GM18520 (cell line): ENCODE measurements around the gene KRTAP22-2.

Experiments used
- ATAC-seq: cut with Tn5 transposase; IDR thresholded peaks from one replicate; pipeline ENCODE4 v1.9.1; 2021; ENCODE audit not compliant: unreplicated experiment

KRTAP22-2 gene

DNA sequence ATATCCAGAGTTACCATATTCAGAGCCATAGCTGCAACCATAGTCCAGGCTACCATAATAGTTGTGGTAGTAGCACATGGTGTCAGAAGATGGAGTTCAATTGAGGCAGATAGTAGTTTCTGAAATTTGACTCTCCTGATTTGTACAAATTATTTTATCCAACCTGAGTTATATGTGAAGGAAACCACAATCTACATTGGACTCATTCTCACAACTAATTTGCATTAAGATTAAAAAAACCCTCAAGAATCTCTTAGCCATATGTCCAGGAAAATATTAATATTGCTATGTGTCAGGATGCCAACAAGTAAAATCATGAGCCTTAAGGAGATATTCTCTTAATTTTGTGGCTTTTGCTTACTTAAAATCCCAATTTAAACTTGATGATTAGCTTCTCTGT, at the start of gene KRTAP22-2:
Gene KRTAP22-2, minus strand, starts transcription at position 101 of the 400 bp plus-strand sequence.
- no peak for ATAC-seq

DNA sequence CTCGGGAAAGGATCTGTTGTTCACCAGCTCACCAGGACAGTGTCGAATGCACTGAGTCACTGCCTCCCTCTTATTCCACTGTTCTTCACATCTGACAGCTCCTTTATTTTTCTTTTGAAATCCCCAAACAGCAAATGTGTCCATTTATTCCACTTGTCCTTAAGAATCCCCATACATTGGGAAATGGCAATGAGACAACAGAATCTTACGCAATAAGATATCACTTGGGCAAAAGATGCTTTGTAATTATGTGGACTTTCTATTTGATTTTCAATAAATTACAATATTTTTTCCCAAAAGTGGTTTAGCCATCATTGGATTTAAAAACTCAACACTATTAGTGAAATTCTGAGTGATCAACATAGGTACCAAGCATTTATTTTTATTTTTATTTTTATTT, 48.5 kb upstream of the KRTAP22-2 start:
- ATAC-seq, result no peak

DNA sequence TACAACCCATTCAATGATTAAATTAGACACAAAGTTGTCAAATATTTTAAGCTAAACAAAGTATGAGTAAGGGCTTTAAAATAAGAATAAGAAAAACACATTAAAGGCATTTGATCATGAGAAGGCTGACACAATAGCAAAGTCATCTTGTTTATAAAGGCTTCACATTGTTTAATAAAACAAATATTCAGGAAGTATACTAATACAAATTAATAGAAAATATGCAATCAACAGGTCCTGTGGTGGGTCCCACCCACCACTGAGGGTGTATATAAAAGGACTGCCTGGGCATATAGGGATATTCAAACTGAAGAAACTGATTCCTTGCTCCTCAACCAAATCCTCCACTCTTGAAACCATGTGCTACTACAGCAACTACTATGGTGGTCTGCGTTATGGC, 44.7 kb upstream of the KRTAP22-2 start, which contains the start of gene KRTAP20-2:
Gene KRTAP20-2, plus strand, starts transcription at position 301 of the 400 bp plus-strand sequence. Its CDS starts 58 bp downstream, at position 359.
- ATAC-seq, result no peak

DNA sequence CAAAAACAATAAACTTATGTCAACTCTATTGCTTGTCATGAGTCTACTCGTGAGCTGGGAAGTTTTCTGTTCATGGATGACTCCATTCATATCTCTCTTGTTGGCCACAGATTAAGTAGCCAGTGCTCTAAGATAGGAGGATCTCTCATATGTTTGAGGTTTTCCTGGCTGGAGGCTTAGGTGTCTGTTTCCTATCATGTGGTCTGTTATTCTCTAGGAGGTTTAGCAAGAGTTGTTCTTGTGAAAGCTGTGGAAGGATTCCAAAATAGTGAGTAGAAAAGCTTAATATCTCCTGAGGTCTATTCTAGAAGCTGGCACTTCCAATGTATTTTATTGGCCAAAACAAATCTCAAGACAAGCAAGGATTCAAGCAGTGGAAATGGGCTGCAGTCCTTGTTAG, 39.0 kb upstream of the KRTAP22-2 start:
- no peak for ATAC-seq

DNA sequence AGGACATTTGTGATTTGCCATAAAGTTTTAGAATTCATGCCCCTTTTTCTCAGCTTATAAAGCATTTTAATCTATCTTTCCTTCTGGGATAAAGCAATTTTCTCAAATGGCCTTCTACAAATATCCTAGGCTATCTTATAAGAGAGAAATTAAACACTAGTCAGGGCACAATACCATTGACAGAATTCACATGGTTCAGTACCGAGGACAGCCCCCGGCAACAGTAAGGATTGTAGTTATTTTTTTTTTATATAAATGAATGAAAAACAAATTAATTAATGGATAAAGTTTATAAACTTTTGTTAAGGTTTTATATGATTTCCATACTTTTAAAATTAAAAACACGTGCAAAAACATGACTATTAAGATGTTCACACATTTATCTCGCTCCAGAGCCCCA, 37.9 kb upstream of the KRTAP22-2 start:
- ATAC-seq, result no peak

DNA sequence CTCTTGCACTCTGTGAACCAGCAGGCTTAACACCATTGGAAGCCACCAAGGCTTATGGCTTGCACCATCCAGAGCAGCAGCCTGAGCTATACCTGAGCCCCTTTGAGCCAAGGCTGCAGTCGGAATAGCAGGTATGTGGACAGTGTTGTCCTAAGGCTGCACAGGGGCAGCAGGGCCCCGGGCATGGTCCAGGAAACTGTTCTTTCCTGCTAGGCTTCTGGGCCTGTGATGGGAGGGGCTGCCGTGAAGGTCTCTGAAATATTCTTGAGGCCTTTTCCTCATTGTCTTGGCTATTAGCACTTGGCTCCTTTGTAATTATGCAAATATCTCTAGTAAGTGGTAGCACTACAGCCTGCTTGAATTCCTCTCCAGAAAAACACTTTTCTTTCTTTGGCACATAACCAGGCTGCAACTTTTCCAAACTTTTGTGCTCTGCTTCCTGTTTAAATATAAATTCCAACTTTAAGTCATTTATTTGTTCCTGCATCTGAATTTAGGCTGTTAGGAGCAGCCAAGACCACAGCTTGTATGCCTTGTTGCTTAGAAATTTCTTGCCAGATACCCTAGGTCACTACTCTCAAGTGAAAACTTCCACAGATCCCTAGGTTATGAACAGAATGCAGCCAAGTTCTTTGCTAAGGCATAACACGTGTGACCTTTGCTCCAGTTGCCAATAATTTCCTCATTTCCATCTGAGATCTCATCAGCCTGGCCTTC, 35.4 kb upstream of the KRTAP22-2 start:
- ATAC-seq, result no peak

DNA sequence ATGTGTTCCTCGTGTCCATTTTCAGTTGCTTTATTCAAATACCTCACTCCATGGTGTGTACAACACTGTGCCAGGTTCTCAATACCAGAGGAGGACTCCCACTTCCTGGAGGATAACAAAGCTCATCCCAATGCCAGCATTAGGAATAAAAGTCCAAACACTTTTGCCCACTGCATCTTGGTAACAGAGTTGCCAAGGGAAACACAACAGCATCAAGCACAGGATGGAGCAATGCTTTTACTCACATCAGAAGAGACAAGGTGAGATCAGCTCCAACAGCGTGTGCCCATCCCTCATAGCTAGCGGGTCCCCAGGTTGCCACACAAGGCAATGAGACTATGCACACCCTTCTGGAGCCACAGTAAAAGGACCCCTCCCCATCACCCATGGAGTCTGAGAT, 33.2 kb upstream of the KRTAP22-2 start:
- no peak for ATAC-seq

DNA sequence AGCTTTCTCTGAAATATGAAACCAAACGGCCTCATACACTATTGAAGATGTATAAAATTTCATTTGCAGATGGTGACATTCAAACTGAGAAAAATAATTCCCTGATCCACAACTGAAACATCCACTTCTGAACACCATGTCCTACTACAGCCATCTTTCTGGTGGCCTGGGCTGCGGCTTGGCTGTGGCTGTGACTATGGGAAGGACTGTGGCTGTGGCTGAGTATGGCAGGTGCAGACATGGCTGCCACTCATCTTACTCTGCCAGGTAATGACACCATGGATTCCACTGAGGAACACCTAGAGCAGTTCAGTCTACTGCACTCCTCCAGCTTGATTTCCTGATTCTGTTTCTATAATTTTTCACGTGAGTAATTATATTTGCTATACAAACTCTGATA, 30.3 kb upstream of the KRTAP22-2 start, which contains the start of gene KRTAP20-4:
Gene KRTAP20-4, plus strand, starts transcription at position 106 of the 400 bp plus-strand sequence.
- no peak for ATAC-seq

DNA sequence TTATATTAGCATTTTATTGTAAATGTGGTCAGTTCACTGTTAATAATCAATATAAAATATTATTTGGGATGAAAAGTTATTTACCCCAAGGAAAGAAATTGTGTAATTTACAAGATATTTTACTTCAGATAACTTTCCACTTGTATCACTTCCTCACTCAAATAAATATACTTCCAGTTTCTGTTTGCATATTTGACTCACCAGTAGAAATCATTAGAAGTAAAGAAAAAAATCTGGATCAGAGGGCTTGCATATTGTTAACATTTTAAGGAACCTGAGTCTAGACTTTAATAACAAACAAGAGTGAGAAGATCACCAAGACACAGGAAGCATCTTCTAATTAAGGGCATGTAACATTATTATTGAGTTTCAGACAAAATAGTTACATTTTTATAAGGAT, 29.9 kb upstream of the KRTAP22-2 start:
- no peak for ATAC-seq

DNA sequence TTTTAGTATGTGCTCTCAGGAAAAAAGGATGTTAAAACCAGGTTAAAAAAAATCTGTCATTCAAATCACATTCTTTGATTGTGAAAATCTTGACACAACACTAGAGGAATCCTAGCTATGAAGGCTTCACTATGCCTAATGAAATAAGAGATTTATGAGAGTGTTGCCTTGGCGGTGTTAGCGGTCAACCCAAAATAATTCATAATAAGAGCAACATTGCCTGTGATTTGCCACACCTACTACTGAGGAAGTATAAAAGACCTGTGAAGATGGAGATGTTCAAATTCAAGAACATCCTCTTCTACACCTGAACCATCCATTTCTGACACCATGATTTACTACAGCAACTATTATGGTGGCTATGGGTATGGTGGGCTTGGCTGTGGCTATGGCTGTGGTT, 25.9 kb upstream of the KRTAP22-2 start, which contains the start of gene KRTAP20-1:
Gene KRTAP20-1, plus strand, starts transcription at position 301 of the 400 bp plus-strand sequence. Its CDS starts 30 bp downstream, at position 331.
- no peak for ATAC-seq

DNA sequence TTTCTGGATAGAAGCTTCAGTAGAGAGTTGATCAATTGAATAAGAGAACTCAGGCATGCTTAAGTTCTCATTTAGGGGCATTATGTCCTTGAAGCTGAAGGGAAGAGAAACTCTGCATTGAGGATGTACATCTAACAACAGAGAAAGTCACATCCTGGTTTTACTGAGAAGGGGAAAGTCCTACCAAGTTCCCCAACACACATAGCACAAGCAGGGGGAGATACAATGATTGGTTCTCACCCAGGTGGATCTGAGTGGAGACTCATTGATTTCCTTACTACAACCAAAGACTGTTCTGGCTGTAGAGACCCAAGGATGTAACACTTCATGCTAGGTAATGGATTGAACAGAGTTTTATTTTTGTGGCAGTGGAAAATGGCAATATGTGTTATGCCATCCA, 25.0 kb upstream of the KRTAP22-2 start:
- ATAC-seq, result no peak

DNA sequence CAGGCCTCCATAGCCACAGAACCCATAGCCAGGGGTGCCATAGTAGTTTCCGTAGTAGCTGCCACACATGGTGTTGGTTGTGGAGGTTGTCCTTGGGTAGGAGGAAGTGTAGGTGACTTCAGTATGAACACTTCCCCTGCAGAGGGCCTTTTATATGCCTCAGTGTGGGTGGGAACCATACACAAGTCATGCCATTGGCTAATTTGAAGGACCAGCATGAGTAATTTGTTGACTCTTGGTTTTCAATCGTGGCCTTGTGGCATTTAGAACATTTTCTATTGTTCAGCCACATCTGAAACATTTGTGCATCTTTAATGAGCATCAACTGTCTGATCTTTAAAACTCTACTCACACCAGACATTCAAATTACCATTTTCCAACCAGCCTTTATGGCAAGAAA, 23.6 kb upstream of the KRTAP22-2 start, which contains the start of gene KRTAP6-1:
Gene KRTAP6-1, minus strand, starts transcription at position 95 of the 400 bp plus-strand sequence. Its CDS starts 26 bp downstream, at position 69.
- no peak for ATAC-seq

DNA sequence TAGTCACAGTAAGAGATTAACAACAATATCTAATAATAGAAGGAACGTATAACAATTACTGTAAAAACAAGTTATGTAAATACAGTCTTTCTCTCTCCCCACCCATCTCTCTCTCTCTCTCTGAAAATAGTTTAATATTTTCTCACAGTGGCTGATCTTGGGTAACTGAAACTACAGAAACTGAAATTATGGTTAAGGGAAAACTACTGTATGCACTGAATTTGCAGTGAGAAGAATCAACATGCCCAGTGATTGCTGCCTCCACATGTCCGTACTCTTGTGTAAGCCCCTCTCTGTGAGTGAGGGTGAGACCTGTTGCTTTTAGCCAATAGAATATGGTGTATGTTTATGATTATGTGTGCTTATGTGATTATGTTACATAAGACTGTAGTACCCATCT, 21.9 kb upstream of the KRTAP22-2 start:
- ATAC-seq, result no peak

DNA sequence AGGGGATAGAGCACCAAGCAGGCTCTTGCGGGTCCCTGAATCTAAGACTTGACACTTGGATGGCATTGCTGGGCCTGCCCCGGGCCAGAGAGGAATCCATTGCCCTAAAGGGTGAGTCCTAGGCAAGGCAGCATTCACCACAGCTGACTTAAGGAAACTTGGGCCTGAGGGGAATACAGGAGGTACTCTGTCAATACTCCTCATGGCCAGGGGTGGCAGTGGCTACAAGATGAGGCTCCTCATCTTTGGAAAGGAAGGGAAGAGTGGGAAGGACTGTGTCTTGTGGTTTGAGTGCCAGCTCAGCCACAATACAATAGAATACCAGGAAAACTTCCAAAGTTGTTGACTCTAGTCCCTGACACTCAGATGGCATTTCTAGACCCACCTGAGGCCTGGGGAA, 15.8 kb upstream of the KRTAP22-2 start:
- ATAC-seq, result no peak

DNA sequence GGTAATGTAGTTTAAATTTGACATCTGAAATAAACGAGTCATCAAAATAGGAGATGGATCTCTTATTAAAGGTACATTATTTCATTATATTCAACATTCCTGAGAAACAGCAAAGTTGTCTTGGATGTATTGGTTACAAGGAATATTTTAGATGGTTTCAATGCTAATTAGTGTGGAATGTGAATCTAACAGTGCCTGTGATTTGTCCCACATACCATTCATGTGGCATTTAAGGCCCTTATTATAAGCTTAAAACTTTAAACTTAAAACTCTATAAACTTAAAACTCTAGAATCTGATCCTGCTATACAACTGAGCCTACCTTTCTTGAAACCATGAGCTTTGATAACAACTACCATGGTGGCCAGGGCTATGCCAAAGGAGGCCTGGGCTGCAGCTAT, 10.6 kb upstream of the KRTAP22-2 start, which contains the start of gene KRTAP22-1:
Gene KRTAP22-1, plus strand, starts transcription at position 301 of the 400 bp plus-strand sequence.
- ATAC-seq, result no peak

DNA sequence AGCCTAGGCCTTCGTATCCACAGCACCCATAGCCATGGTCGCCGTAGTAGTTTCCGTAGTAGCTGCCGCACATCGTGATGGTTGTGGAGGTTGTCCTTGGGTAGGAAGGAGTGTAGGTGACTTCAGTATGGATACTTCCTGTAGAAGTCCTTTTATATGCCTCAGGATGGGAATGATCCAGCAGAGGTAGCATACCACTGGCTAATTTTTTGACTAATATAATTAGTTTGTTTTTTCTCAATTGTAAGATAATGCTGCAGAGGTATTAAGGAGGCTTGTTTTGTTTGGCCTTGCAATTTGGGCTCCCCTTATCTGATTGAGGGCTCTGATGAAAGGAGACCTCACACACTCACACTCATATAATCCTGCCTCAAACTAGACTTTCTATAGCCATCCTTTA, 8.6 kb upstream of the KRTAP22-2 start, which contains the start of gene KRTAP6-2:
Gene KRTAP6-2, minus strand, starts transcription at position 101 of the 400 bp plus-strand sequence. Its CDS starts 28 bp downstream, at position 73.
- ATAC-seq, result no peak

DNA sequence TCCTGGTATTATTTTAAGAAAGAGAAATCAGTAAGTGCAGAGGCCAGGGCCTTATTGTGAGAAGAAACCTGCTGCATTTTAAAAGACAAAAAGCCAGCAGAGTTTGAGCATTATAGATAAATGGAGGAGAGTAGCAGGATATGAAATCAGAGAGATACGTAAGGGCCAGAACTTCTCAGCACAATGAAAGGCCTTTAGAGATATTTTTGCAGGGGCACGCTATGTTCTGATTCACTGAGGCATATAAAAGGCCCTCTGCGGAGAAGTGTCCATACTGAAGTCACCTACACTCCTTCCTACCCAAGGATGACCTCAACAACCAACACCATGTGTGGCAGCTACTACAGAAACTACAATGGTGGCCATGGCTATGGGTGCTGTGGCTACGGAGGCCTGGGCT, 1.9 kb upstream of the KRTAP22-2 start, which contains the start of gene KRTAP6-3:
Gene KRTAP6-3, plus strand, starts transcription at position 301 of the 400 bp plus-strand sequence. Its CDS starts 6 bp downstream, at position 307.
- no peak for ATAC-seq

DNA sequence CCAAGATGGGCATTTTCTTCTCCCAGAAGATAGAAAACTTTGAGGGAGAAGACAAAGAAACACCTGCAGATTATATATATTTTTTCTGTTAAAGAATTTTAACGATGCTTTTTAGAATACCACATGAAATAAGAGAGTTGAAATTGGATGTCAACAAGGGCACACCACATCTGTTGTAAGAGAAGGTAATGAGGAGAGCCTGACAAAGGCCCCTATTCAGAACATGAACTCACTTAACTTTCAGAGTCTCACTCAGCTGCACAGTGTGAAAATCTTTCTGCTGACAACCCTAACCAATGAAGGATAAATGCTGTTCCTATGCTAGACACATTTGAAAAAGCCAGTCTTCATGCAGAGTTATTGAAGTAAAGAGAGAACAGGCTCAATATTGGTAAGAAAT, 7.3 kb downstream of the KRTAP22-2 start:
- ATAC-seq, result no peak

DNA sequence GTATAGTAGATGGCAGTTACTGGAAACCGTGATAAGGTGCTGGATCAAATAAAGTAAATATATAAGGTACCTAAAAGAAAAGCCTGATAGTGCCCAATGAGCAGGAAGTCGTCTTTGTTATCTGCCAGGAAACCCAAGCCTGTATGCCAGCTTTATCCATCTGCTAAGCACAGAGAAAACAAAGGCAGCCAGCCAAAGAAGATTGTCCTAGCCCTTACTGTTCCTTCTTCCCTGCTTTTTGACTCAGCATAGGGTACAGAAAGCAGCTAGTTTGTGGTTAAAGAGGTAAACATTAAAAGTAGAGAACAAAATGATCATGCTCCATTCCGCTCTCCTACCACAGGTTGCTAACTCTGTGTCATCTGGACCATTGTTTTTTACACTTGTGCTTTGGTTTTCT, 10.1 kb downstream of the KRTAP22-2 start:
- no peak for ATAC-seq

DNA sequence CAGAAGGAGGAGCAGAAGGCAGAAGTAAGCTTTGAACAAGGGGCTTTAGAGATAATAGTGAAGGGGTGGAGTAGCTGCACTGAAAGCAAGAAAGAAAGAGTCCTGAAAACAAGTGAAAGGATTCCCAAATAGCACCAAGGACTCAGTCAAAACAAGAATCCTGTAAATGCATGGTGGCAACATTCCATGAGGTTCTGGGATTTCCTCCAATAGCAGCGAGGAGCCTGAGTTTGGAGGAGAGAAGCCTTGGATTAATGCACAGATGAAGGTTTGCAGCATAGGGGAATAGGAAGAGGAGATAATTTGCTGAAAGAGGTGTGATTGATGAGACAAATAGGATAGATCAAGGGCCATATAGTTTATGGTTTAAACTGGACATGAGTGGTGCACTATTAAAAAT, 10.9 kb downstream of the KRTAP22-2 start:
- ATAC-seq, result no peak

DNA sequence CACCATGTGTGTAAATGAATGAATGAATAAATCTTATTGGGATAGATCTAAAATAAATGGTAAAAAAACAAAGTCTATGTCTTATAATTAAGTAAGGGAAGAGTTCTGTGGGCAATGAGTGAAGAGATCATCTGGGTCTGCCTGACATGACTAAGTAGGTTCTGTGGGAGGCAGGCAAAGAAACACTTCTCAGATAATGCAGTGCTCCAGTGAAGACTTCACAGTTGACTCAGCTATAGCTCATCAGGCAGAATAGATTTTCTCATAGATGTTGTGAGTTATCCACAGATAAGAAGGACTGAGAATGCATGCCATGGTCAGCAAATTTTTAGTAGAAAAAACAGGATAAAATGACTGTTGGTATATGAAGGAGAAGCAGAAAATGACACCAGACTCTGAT, 12.4 kb downstream of the KRTAP22-2 start:
- no peak for ATAC-seq

DNA sequence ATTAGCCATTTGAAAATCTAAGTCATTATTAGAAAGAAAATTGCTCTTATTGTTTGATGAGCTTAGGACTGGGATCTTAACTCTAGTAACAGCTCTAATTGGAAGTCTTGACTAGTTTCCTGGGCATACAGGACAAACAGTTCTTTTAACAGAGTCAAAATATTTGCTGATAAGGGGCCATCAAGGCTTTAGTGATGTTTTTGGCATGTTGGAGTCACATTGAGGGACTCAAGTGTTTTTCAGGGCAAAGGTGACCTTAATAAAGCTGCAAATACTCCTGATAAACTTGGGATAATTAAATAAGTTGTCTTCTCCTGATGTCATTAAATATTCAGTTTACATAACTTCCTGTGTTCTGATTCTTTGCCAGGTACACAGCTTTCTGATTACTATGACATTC, 22.6 kb downstream of the KRTAP22-2 start:
- no peak for ATAC-seq
